NCI-H774 (cell line): Measurements from ENCODE around the gene DNAJC30.
"Not testable (repeated sequence)": the region's sequence is repeated elsewhere in the genome, so short reads cannot be mapped to it uniquely, and the experiment has no call there.

Experiments
- DNase-seq: peaks from one replicate; lab custom pipeline; 2025; lab: John Stamatoyannopoulos, UW

The DNAJC30 gene

DNA sequence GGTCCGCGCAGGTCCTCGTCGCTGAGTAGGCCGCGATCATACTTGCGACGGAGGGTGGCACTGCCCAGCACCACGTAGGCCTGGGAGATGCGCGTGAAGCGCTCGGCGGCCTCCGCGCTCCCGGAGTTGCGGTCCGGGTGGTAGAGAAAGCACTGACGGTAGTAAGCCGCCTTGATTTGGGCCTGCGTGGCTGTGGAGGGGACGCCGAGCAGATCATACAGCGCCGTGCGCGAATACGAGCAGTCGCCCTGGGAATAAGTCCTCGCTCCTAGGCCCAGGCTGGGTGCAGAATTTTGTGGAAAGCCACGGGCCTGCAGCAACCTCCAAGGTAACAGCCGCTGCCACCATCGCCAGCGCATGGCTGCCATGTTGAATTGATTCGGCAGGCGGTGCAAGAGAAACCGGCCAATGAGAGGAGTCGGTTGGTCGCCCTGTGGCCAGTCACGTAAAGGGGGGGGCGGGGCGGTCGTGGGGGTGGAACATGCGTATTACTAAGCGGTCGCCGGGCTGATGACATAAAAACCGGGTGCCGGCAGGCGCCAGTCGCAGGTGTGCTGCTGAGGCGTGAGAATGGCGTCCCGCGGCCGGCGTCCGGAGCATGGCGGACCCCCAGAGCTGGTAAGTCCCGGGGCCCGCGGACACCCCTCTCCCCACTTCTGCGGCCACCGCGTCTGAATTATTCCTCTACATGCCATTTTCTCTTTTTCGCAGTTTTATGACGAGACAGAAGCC is at the start of gene DNAJC30, which contains the start of gene BUD23:
DNAJC30 (minus strand) TSS at position 398 of the 732 bp plus-strand sequence; CDS start at position 368, 30 bp downstream.
BUD23 (plus strand) TSS at position 542 of the 732 bp plus-strand sequence; CDS start at position 571, 29 bp downstream.
- peak; percentile 92 for DNase-seq

DNA sequence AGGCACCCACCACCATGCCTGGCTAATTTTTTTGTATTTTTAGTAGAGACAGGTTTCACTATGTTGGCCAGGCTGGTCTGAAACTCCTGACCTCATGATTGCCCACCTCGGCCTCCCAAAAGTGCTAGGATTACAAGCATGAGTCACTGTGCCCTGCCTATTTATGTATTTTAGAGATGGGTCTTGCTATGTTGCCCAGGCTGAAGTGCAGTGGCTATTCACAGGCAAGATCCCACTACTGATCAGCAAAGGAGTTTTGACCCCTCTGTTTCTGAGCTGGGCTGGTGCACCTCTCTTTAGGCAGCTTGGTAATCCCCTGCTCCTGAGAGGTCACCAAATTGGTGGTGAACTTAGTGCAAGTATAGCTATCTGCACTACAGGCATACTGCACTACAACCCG is 49.1 kb upstream of the DNAJC30 start:
- no peak for DNase-seq

DNA sequence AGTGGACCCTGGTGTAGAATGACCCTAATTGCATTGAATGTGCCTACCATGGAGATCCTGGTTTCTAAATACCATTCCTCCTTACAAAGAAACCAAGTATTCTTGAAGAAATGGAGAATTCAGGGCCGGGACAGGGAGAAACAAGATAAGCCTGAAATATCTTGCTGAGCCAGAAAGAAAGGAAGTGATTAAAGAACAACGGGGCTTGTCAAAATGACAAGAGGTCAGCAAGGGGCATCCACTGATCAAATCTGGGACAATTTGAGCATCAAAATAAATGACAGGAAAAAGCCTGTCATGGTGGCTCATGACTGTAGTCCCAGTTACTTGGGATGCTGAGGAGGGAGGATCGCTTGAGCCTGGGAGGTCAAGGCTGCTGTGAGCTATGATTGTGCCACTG is 47.2 kb upstream of the DNAJC30 start:
- DNase-seq, result no peak

DNA sequence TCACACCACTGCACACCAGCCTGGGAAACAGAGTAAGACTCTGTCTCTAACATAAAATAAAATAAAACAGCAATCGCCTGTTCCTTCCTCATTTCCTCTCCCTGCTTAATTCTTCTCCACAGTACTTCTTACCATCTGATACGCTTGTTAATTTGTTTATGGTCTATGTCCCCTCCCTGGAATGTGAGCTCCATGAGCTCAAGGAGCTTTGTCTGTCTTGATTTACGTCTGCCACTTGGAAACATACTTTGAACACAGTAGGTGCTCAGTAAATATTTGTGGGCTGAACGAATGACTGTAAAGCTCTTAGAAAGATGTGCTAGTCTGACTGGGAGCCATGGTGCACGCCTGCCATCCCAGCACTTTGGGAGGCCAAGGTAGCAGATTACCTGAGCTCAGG is 45.3 kb upstream of the DNAJC30 start:
- DNase-seq, result no peak

DNA sequence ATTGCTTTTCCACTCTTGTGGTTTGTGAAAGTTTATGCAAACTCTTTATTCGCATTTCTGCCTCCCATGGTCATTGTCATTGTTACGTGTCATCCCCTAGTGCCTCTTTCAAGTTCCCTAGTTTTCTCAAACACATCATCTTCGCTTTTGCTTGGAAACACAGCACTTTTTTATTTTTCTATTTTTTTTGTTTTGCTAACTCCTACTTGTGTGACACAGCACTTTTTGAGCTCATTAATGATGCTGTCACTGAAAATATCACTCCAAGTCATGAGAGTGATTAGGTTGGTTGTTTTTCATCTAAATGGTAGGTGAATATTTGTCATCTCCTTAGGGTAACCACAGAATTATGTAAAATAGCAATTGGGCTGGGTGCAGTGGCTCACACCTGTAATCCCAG is 44.7 kb upstream of the DNAJC30 start:
- DNase-seq, result no peak

DNA sequence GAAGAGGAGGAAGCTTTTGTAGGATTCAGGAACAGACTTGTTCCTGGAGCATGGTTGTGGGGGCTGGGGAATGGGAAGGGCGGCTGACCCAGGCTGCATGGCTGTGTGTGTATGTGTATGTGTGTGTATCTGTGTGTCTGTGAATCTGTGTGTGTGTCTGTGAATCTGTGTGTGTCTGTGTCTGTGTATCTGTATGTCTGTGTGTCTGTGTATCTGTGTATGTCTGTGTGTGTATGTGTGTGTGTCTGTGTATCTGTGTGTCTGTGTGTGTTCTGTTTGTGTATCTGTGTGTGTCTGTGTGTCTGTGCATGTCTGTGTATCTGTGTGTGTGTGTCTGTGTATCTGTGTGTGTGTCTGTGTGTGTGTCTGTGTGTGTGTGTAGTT is 42.8 kb upstream of the DNAJC30 start:
- no peak for DNase-seq

DNA sequence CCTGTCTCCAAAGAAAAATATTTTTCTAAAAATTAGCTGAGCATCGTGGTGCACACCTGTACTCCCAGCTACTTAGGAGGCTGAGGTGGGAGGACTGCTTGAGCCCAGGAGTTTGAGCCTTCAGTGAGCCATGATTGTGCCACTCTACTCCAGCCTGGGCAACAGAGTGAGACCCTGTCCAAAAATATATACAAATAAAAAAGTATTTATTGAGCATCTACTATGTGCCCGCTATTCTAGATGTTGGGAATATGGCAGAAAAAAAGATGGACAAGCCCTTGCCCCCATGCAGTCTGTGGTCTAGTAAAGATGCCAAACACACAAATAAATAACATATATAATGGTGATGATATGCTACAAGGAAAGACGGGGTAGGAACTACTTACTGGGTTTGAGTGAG is 40.6 kb upstream of the DNAJC30 start:
- DNase-seq, result no peak

DNA sequence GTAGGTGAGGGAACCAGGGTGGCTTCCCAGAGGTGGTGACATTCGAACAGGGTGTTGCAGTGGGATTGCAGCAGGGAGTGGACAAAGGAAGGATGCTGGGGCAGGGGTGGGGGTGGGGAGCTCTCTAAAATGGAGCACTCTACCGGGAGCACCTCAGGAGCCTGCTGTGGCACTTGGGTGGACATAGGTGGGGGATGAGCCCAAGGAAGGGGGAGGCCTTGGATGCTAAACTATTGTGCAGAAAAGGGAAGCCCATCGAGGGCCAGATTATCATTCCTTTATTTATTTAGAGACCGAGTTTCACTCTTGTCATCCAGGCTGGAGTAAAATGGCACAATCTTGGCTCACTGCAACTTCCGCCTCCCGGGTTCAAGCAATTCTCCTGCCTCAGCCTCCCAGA is 39.5 kb upstream of the DNAJC30 start:
- no peak for DNase-seq

DNA sequence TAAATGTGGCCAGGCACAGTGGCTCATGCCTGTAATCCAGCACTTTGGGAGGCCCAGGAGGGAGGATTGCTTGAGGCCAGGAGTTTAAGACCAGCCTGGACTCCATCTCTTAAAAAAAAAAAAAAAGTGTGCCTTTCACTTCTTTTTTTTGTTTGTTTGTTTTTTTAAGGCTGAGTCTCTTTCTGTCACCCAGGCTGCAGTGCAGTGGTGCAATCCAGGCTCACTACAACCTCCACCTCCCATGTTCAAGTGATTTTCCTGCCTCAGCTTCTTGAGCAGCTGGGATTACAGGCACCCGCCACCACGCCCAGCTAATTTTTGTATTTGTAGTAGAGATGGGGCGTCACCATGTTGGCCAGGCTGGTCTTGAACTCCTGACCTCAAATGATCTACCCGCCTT is 38.9 kb upstream of the DNAJC30 start:
- DNase-seq, result not testable (repeated sequence)

DNA sequence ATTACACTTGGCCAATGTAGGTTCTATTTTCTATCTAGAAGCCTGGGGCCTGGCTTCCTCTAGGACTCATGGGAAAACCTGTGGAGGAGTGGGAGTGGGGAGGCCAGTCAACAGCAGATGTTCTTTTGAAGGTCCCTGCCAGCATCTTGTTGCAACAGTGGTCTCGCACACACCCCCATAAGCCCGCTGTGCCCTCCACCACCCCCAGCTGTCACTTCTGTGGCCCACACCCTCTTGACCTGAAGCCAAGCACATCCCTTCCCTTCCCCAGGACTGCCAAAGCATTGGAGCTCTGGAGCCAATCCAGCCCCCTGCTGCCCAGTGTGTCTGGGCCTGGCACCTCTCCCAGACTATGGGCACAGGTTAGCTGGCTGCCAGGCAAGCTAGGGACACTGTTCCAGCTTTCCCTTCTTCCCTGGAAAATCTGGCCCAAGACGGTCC is 38.1 kb upstream of the DNAJC30 start:
- no peak for DNase-seq

DNA sequence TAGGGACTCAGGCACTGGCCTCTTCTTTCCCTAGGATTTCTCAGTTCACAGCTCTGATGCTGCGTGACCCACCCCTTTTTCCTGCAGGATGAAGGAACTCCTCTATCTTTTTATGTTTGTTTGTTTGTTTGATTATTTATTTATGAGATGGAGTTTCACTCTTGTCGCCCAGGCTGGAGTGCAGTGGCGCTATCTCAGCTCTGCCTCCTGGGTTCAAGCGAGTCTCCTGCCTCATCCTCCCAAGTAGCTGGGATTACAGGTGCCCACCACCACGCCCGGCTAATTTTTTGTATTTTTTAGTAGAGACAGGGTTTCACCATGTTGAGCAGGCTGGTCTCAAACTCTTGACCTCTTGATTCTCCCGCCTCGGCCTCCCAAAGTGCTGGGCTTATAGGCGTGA is 37.2 kb upstream of the DNAJC30 start:
- not testable (repeated sequence) for DNase-seq

DNA sequence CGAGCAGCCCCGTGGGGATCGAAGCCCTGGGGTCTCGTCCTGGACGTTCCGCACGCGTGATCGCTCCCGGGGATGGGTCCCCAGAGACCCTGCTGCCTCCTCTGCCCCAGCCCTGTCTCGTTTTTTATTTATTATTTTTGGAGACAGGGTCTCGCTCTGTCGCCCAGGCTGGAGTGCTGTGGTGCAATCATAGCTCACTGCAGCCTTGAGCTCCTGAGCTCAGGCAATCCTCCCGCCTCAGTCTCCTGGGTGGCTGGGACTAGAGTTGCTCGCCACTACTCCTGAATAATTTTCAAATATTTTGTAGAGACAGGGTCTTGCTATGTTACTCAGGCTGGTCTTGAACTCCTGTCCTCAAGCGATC is 36.5 kb upstream of the DNAJC30 start:
- no peak for DNase-seq

DNA sequence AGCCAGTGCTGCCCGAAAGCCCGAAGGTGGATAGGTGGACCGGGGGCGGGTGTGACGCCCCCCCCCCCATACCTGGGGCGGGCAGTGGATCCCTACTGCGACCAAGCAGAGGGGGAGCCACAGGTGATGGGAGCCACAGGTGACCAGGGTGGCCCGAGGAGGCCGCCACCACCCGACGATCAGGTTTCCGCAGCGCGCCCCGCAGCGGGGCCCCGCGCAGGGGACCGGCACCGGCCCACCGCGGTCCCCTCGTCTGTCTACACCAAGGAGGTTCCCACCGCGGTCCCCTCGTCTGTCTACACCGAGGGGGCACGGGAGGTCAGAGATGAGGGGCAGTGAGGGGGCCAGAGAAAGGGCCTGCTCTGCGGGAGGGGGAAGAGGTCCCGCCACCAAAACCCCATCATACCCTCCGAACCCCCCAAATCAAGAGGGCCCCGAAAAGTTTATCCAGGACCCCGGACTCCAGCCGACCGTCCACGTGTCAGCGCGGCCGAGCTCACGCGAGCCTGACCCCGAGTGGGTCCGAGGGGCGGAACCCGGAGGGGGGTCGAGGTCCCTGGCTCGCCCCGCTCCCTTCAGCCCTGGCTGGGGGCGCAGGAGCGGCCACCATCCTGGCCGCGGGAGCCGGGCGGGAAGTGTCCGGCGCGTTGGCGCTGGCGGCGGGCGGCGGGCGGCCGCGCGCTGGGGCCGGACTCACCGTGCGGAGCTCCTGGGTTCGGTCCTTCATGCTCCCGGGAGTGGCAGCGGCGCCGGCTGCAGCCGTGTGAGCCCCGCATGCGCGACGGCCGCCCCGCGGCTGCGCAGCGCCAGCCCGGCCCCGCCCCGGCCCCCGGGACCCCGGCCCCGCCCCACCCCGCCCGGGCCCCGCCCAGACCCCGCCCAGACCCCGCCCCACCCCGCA is 35.9 kb upstream of the DNAJC30 start, which contains the start of gene STX1A:
STX1A (minus strand) TSS at position 765 of the 901 bp plus-strand sequence; CDS start at position 727, 38 bp downstream.
- peak; percentile 55 for DNase-seq

DNA sequence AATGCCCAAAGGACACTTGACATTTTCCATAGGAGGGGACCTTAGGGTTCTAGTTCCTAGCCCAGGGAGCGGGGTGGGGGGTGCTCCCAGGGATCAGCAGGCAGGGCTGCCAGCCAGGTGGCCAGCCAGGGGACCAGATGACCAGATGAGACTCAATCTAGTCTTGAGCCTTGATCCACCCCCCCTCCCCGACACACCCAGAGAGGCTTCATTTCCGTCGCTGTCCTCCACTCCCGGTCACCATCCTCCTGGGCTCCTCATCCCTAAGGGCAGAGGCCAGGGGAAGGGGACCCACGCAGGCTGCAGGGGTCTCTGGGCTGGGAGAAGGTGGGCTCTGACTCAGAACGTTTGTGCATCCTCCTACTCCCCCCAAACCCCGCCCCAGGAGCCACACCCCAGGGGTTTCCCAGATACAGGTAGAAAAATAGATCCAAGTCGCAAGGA is 35.2 kb upstream of the DNAJC30 start:
- DNase-seq, result no peak

DNA sequence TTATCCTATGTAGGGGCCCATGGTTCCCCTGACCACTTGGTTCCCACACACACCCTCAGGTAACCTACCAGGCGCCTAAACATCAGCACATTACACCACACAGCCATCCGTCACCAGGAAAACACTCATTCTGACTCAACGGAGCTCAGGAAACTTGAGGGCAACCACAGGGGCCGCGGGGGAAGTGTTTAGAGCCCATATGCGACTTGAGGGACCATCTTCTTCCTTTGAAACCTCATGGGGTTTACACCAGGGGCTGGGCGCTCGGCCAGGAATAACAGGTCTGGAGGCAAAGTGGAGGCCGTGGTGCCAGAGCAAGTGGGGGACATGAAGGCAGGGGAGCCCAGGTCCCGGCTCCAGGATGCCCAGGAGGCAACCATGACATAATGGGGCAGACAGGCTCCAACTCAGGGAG is 34.7 kb upstream of the DNAJC30 start:
- no peak for DNase-seq

DNA sequence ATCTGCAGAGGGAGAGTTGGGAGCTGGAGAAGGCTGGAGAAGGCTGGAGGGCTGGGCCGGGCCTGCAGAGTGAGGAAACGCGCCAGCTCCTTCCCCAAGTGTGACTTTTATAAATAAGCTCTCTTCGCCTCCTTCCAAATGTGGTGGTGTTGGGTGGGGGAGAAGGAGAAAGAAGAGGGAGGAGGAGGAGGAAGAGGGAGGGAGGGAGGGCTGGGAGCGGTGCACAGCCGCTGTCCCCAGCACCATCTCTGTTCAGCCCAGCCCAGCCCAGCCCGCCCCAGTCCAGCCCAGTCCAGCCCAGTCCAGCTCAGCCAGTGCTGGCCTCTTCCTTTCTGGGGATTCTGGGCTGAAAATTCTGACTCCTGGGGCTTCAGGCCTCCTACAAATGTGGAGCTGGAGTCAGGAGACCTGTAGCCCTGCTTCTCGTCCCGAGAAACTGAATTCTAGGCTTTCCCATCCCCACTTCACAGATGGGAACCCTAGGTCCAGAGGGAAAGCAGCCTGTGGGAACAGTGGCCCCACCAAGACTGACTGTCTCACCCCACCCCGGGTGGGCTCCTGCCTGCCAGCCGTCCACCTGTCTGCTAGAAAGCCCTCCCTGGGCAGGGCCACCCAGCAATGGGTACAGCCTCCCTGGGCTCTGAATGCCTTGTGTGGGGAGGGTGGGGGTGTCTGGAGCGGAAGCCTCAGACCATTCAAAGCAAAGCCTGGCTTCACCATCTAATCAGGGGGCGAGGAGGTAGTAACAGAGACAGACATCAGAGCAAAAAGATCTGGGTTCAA is 34.0 kb upstream of the DNAJC30 start:
- no peak for DNase-seq

DNA sequence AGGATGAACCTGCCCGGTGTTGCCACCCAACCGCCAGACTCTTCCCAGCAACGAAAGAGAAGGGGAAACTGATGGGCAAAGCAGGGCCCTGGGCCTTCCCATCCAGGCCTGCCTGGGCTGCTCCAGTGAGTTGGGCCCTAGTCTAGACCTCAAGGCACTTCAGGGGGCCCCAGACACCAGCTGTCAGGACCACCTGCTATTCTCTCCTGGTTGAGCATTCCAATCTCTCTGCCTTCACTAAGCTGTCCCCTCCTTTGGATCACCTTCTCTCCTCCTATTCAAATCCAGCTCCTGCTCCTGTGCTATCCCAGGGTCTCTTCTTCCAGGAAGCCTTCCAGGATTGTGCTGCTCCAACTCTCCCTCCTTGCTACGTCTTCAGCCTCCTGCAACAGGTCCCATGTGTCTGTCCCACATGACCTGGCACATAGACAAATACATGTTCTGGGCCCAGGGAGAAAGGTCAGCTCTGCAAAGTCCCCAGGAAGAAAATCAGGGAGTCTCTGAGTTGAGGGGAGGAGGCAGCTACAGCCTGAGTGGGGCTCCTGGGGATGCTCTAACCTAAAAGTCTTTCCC is 33.2 kb upstream of the DNAJC30 start:
- DNase-seq, result no peak

DNA sequence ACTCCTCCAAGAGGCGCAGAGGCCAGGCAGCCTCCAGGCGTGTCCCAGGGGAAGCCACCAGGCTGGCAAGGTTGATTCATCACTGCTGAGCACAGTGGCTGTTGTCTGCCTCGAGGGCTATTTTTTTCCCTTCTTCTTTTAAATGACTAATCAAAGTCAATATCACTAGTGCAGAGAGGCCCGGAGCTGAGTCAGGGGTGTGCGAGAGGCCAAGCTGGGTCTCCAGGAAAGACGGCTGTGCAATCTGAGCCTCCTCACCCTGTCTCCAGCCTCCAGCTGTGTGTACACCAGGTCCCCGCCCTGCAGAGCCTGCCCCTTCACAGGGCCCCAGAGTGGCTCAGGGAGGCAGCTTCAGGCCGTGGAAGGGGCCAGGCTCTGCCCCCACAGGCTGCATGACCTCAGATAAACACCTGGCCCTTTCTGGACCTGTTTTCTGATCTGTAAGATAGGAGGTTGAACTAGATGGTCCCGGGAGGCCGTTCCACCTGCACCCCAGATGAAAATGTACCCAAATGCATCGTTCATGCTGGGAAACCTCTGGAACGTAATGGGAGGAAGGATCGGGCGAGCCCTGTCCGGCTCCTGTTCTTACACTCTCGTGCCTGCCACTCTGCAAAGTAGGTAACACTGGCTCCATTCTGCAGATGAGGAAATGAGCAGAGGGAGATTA is 32.5 kb upstream of the DNAJC30 start:
- no peak for DNase-seq

DNA sequence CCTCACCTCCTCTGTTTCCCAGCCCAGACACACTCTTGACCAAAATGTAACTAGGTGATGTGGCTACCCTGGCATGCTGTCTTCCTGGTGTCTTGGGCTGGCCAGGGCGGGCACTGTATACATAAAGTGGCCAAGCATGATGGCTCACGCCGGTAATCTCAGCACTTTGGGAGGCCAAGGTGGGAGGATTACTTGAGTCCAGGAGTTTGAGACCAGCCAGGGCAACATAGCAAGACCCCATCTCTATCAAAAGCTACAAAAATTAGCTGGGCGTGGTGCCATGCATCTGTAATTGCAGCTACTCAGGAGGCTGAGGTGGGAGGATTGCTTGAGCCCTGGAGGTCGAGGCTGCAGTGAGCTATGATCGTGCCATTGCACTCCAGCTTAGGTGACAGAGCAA is 30.1 kb upstream of the DNAJC30 start:
- DNase-seq, result not testable (repeated sequence)

DNA sequence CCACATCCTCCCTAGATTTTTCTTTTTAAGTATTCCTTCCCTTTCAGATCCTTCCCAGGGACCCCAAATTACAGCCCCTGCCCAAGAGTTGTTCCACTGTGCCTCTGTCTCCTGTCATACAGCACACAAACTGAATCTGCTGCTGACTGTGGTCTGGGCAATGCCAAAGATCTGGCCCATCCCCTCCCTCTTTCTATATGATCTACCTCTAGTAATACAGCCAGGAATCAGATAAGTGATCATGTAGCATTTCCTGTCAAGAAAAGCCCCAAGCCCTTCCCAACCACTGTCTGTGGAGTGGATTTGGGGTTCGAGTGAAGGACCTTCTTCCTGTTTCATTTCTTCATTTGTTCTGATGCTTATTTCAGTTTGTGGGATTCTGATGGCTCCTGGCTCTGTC is 29.5 kb upstream of the DNAJC30 start:
- DNase-seq, result no peak

DNA sequence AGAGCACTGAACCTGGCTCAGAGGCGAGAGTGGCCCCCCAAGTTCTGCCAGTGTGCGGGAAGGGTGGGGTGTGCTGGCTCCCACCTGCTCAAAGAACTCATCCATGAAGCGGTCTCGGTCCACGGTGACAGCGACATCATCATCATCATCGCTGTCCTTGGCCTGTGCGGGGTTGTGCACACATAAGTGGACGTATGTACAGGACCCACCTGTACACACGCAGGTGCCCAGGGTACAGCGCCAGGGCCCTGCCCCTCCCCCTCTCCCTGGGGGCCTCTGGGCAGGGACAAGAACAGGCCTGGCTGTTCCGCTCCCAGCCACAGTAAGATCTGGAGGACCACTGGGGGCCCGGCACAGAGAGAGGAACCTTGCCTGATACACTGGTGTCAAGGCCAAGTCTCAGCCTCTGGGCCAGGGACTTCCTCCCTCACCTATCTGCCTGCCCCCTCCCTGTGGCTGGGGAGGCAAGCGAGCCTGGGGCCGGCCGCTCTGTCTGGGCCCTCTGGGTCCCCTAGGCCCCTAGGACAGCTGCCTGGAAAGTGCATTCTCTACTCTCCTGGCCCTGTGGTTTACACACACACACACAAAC is 25.8 kb upstream of the DNAJC30 start:
- DNase-seq, result no peak
